CD4-positive, CD25-positive, alpha-beta regulatory T cell (primary cell): Measurements from ENCODE around the gene ANKRD31. TPM values are rescaled to one million over a fixed set of nuclear protein-coding genes. Genes with fewer than 3 reads are reported as not detected.

Experiments used
- ATAC-seq, 2 donors: fragments of 150-1000 bp; cut with Tn5 transposase; one replicate each; pipeline ENCODE4 v1.10.0; 2021; ENCODE audit warnings: low read depth in 2 of 2, moderate number of reproducible peaks in 2 of 2, moderate library complexity in 1 of 2
- DNase-seq, 3 donors: peaks; one replicate each; pipeline versions ENCODE4 v3.0.0 to v3.0.0-alpha.2; 2012 to 2022; ENCODE audit warnings: mixed read lengths in 1 of 3
- H3K27ac ChIP-seq: one replicate; pipeline ENCODE4 v1.7.0; 2013; ENCODE audit warnings: mild to moderate bottlenecking, low read length; ENCODE audit not compliant: insufficient read depth, poor library complexity, severe bottlenecking
- H3K27me3 ChIP-seq: one replicate; pipeline ENCODE4 v1.7.0; 2013; ENCODE audit warnings: low read length; ENCODE audit not compliant: control insufficient read depth, insufficient read depth
- H3K36me3 ChIP-seq: one replicate; pipeline ENCODE4 v1.7.0; 2013; ENCODE audit warnings: mild to moderate bottlenecking, low read length, moderate library complexity; ENCODE audit not compliant: control insufficient read depth, insufficient read depth
- H3K4me1 ChIP-seq: 2 replicates; pipeline ENCODE4 v1.7.0; 2013; ENCODE audit warnings: mild to moderate bottlenecking, low read length; ENCODE audit not compliant: insufficient read depth, control insufficient read depth, poor library complexity, severe bottlenecking
- H3K4me3 ChIP-seq: one replicate; pipeline ENCODE4 v1.7.0; 2013; ENCODE audit warnings: low read depth, mild to moderate bottlenecking, low read length, moderate library complexity
- H3K9me3 ChIP-seq, 2 experiments: 1 replicate in 1 of 2; 2 replicates in 1 of 2; pipeline ENCODE4 v1.7.0; 2013; ENCODE audit warnings: low read length in 2 of 2, mild to moderate bottlenecking in 1 of 2, moderate library complexity in 1 of 2; ENCODE audit not compliant: control insufficient read depth in 2 of 2
- H3K27ac Mint-ChIP-seq, 3 donors: one replicate each; pipeline ENCODE4 v1.8.0; 2020 to 2022; ENCODE audit warnings: mild to moderate bottlenecking in 3 of 3, mixed read lengths in 3 of 3, moderate library complexity in 2 of 3
- H3K27me3 Mint-ChIP-seq: one replicate; pipeline ENCODE4 v1.8.0; 2022; ENCODE audit warnings: mild to moderate bottlenecking, mixed read lengths
- H3K36me3 Mint-ChIP-seq: one replicate; pipeline ENCODE4 v1.8.0; 2020; ENCODE audit warnings: mixed read lengths
- H3K4me1 Mint-ChIP-seq, 4 donors: one replicate each; pipeline ENCODE4 v1.8.0; 2020 to 2022; ENCODE audit warnings: mixed read lengths in 4 of 4, mild to moderate bottlenecking in 1 of 4
- H3K4me3 Mint-ChIP-seq, 4 donors: one replicate each; pipeline ENCODE4 v1.8.0; 2020 to 2022; ENCODE audit warnings: mild to moderate bottlenecking in 4 of 4, mixed read lengths in 4 of 4, moderate library complexity in 3 of 4
- H3K9me3 Mint-ChIP-seq, 7 donors: one replicate each; pipeline ENCODE4 v1.8.0; 2020 to 2022; ENCODE audit warnings: mixed read lengths in 7 of 7, mild to moderate bottlenecking in 3 of 7, moderate library complexity in 2 of 7
- polyA plus RNA-seq, 4 donors: library from polyadenylated mRNA; unstranded; fragments of 300-500 nt; fragmentation: Illumina TruSeq; gene quantifications; one replicate each; pipeline ENCODE4 v1.2.3, GENCODE V29; 2021
- total RNA-seq: library from RNA; stranded (reverse); gene quantifications from one replicate; pipeline ENCODE4 v1.2.3, GENCODE V29; 2022

The ANKRD31 gene
- total and polyA plus RNA-seq, 5 donors from 2014 or later, result 0.48 to 0.65 (median 0.51) TPM

DNA sequence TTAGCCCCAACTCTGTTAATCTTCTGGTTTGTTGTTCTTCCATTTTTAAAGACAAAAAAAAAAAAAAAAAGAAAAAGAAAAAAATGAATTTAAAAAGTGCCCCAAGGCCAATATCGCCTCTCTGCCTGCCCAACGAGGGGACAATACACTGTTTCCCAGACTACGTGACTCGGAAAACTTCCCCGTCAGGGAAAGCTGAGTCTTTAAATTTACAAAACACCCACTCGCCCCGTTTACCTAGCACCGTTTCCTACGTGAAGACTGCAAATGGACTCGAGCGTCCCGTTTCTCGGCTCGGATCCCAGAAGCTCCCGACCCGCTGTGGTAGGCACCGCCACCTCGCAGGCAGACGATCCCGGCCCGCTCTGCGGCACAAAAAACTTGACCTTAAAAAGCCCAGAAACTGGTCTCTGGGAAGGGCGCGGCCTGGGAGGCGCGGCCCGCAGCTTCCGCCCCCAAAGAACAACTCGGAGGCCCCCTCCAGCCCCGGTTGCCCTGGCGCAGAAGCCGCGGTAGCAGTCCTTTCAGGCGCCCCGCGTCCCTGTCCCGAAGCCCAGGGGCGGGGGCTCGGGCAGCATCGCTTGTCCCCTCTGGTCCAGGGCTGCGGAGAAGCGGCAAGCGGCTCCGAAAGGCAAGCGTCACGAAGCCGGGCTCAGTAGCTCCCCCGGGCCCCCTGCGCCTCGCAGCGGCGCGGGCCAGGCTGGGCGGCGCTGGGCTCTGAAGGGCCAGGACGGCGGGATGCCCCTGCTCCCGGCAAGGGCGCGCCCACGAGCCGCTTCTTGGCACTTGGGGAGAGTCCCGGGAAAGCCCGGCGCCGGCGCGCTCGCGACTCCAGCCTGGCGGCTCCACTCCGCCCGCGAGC is 184.3 kb downstream of the ANKRD31 start, which contains the start of gene GCNT4:
TSS of gene GCNT4 (minus strand) at position 367 of the 862 bp plus-strand sequence. CDS start 22,521 bp downstream, outside the sequence.
- Histone ChIP-seq H3K27me3 (no peaks in the 10 kb centered on the region), H3K27ac (peak within 1 kb of the TSS; percentile 88), H3K4me3 (peak within 1 kb of the TSS; percentile 99), H3K36me3 (peaks cover 12% of the 10 kb centered on the region), H3K9me3 (no peaks in the 10 kb centered on the region), H3K4me1 (peaks cover 79% of the 10 kb centered on the region)
- DNase-seq (peak; percentile 32 to 71 (median 61)), ATAC-seq (peak in 1 of 2 donors; percentile 10)
- Mint-ChIP-seq H3K27ac (peak within 1 kb of the TSS; percentile 93 to 97 (median 95)), H3K4me1 (peaks cover 28 to 81% (median 63%) of the 10 kb centered on the region in 4 donors), H3K4me3 (peak within 1 kb of the TSS; percentile 87 to 97 (median 95)), H3K36me3 (peaks cover 29% of the 10 kb centered on the region), H3K9me3 (peaks cover 0 to 4% (median 0%) of the 10 kb centered on the region in 7 donors), H3K27me3 (peaks cover 9% of the 10 kb centered on the region)

- peak; percentile 38 to 41 for ATAC-seq
- peak in 2 of 3 donors; percentile 55 to 57 for DNase-seq
- Mint-ChIP-seq H3K4me3 (peak overlapping the region; percentile 87 to 97 (median 95)), H3K36me3 (peaks cover 39% of the 10 kb centered on the region), H3K27ac (peak overlapping the region; percentile 93 to 95 (median 95)), H3K4me1 (peaks cover 29 to 81% (median 58%) of the 10 kb centered on the region in 4 donors), H3K9me3 (peaks cover 0 to 4% (median 0%) of the 10 kb centered on the region in 7 donors), H3K27me3 (peaks cover 6% of the 10 kb centered on the region)
- H3K36me3 ChIP-seq, result peaks cover 23% of the 10 kb centered on the region
- H3K27ac ChIP-seq, result peak overlapping the region; percentile 88
- no peaks in the 10 kb centered on the region for H3K27me3 ChIP-seq
- peaks cover 79% of the 10 kb centered on the region for H3K4me1 ChIP-seq
- H3K4me3 ChIP-seq, result peak overlapping the region; percentile 99
- H3K9me3 ChIP-seq, result no peaks in the 10 kb centered on the region
Observed at GRCh38 chr5:75051217-75051751, 185.4 kb downstream of the ANKRD31 start.

- peak overlapping the region; percentile 88 for H3K27ac ChIP-seq
- DNase-seq (peak in 2 of 3 donors; percentile 40 to 53), ATAC-seq (no peak)
- H3K4me1 ChIP-seq, result peaks cover 76% of the 10 kb centered on the region
- no peaks in the 10 kb centered on the region for H3K9me3 ChIP-seq
- H3K27me3 ChIP-seq, result no peaks in the 10 kb centered on the region
- Mint-ChIP-seq H3K36me3 (peaks cover 46% of the 10 kb centered on the region), H3K4me1 (peaks cover 32 to 81% (median 60%) of the 10 kb centered on the region in 4 donors), H3K4me3 (peak overlapping the region; percentile 87 to 97 (median 95)), H3K9me3 (peaks cover 0 to 3% (median 0%) of the 10 kb centered on the region in 7 donors), H3K27me3 (peaks cover 6% of the 10 kb centered on the region), H3K27ac (peak overlapping the region; percentile 93 to 95 (median 95))
- H3K4me3 ChIP-seq, result peak overlapping the region; percentile 99
- peaks cover 31% of the 10 kb centered on the region for H3K36me3 ChIP-seq
Observed at GRCh38 chr5:75050415-75050814, 186.3 kb downstream of the ANKRD31 start.

DNA sequence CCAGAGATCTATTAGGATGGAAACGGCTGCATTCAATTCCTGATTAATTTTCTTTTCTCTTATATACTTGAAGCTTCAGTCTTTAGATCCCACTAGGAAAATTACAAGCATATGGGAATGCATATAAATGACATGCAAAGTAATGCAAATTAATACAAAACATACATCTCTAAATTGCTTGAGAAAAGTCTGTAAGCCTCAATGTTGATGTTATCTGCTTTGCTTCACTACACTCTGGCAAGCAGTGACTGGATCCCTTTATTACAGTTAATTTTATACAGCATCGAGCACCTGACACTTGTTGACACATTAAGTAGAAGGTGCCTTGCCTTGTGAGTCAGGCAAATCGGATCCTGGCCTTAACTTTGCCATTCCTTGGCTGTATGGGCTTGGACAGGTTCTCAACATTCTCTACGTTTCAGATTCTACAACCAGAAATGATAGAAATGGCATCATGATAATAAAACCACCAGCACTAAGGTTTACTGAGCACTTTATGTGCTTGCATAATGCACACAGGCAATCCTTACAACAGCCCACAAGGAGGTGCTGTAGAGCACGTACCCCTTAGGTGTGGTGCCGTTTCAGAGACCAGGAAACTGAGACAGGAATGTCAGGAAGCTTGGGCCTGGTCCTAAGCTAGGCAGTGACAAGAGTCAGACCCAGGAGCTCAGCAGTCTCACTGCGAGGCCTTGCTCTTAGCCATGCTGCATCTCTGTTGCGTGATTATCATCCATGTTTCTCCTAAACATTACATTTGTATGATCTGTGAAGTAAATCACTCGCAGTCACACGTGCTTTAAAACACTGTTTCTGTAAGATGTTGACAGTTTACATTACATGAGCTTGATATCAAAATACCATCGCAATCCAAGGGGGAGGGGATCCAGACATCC is 187.0 kb downstream of the ANKRD31 start:
- peaks cover 52% of the 10 kb centered on the region for H3K36me3 Mint-ChIP-seq
- Histone ChIP-seq H3K4me1 (peaks cover 76% of the 10 kb centered on the region), H3K9me3 (no peaks in the 10 kb centered on the region), H3K4me3 (peak overlapping the region; percentile 99), H3K27ac (peak overlapping the region; percentile 88), H3K36me3 (peaks cover 37% of the 10 kb centered on the region), H3K27me3 (no peaks in the 10 kb centered on the region)
- ATAC-seq, result peak; percentile 37 to 60
- peaks cover 6% of the 10 kb centered on the region for H3K27me3 Mint-ChIP-seq
- H3K4me3 Mint-ChIP-seq, result peak overlapping the region; percentile 87 to 97 (median 95)
- peak overlapping the region; percentile 93 to 96 (median 95) for H3K27ac Mint-ChIP-seq
- H3K9me3 Mint-ChIP-seq, result peaks cover 0 to 3% (median 0%) of the 10 kb centered on the region in 7 donors
- peak; percentile 64 to 82 (median 79) for DNase-seq
- H3K4me1 Mint-ChIP-seq, result peaks cover 39 to 81% (median 65%) of the 10 kb centered on the region in 4 donors

GRCh38 chr5:75048457-75048953 is 188.2 kb downstream of the ANKRD31 start:
- peaks cover 49% of the 10 kb centered on the region for H3K36me3 ChIP-seq
- H3K9me3 ChIP-seq, result no peaks in the 10 kb centered on the region
- no peaks in the 10 kb centered on the region for H3K27me3 ChIP-seq
- no peak for ATAC-seq
- Mint-ChIP-seq H3K27ac (peak overlapping the region; percentile 89 to 96 (median 95)), H3K36me3 (peaks cover 62% of the 10 kb centered on the region), H3K9me3 (peaks cover 0 to 3% (median 0%) of the 10 kb centered on the region in 7 donors), H3K4me3 (peak overlapping the region; percentile 87 to 97 (median 95)), H3K27me3 (peaks cover 6% of the 10 kb centered on the region), H3K4me1 (peaks cover 36 to 81% (median 69%) of the 10 kb centered on the region in 4 donors)
- H3K4me3 ChIP-seq, result peak overlapping the region; percentile 99
- peaks cover 75% of the 10 kb centered on the region for H3K4me1 ChIP-seq
- peak in 1 of 3 donors; percentile 50 for DNase-seq
- peak overlapping the region; percentile 88 for H3K27ac ChIP-seq

DNA sequence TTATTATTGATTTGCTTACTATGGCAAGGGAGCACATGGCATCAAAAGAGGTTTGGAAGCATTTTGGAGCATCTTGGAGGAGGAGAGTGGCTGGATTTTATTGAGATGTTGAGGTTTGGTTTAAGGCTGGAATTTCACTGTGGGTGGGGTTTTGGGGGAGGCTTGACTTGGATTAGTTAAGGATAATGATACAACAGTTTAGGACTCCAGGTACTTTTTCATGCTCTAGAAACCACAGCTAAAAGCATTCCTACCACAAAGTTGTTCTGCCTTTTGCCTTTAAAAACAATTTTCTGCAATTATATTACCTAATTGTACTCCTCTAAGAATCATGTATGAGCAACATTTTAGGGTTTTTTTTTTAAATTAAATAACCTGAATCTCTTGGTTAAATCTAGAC is 189.3 kb downstream of the ANKRD31 start:
- H3K27ac Mint-ChIP-seq, result peak overlapping the region in 2 of 3 donors; percentile 95 to 96
- Histone ChIP-seq H3K4me1 (peaks cover 73% of the 10 kb centered on the region), H3K27me3 (no peaks in the 10 kb centered on the region), H3K36me3 (peaks cover 60% of the 10 kb centered on the region), H3K9me3 (no peaks in the 10 kb centered on the region), H3K4me3 (peak overlapping the region; percentile 99), H3K27ac (peak overlapping the region; percentile 24)
- peaks cover 0 to 3% (median 0%) of the 10 kb centered on the region in 7 donors for H3K9me3 Mint-ChIP-seq
- DNase-seq, result no peak
- ATAC-seq, result no peak
- peaks cover 47 to 92% (median 79%) of the 10 kb centered on the region in 4 donors for H3K4me1 Mint-ChIP-seq
- peak overlapping the region; percentile 87 to 97 (median 95) for H3K4me3 Mint-ChIP-seq
- peaks cover 6% of the 10 kb centered on the region for H3K27me3 Mint-ChIP-seq
- peaks cover 71% of the 10 kb centered on the region for H3K36me3 Mint-ChIP-seq
